ENCODE results near the gene NLGN1.

- no peak for TF ChIP-seq TRIM28 (IDR thresholded peaks at IDR 0.05)
- no peak for TF ChIP-seq ATF3 (IDR thresholded peaks at IDR 0.05)
- no peak for TF ChIP-seq ATF3 (CRISPR knock-in tag; conservative IDR thresholded peaks at IDR 0.05)
Measured at GRCh38 chr3:174132421-174133042, 735.0 kb downstream of the NLGN1 start.
